HepG2 (cell line): ENCODE results near the gene FAF1. TPM values are rescaled to one million over a fixed set of nuclear protein-coding genes. Genes with fewer than 3 reads are reported as not detected.

Experiments
- HIVEP1 ChIP-seq: sonication (generic); formaldehyde crosslinking; IDR thresholded peaks from 2 replicates; pipeline ENCODE4 v1.4.0; 2020; ENCODE audit warnings: mild to moderate bottlenecking, missing genetic modification reagents
- NONO ChIP-seq, 2 experiments: fragments of 450-650 bp in 1 of 2; sonication (generic) in 1 of 2; formaldehyde crosslinking in 1 of 2; IDR thresholded peaks in 1 of 2; conservative IDR thresholded peaks in 1 of 2; 2 replicates each; pipeline versions ENCODE4 v1.6.1 to v1.8.0; 2017 to 2022; ENCODE audit warnings: mild to moderate bottlenecking in 1 of 2, missing genetic modification reagents in 1 of 2, moderate library complexity in 1 of 2
- NR2F1 ChIP-seq, 2 experiments: fragments of 450-650 bp in 1 of 2; formaldehyde crosslinking in 1 of 2; IDR thresholded peaks; 2 replicates each; pipeline versions ENCODE4 v1.5.0 to v1.6.1; 2016 to 2020; ENCODE audit warnings: mild to moderate bottlenecking in 1 of 2, missing compliant biosample characterization in 1 of 2, missing genetic modification reagents in 1 of 2, moderate library complexity in 1 of 2
- RORA ChIP-seq: sonication (generic); formaldehyde crosslinking; IDR thresholded peaks from 2 replicates; pipeline ENCODE4 v1.5.0; 2020; ENCODE audit warnings: mild to moderate bottlenecking, missing genetic modification reagents, moderate library complexity
- SMARCE1 ChIP-seq: fragments of 450-650 bp; IDR thresholded peaks from 2 replicates; pipeline ENCODE4 v1.6.1; 2017; ENCODE audit warnings: borderline replicate concordance
- ZNF33A ChIP-seq: sonication (generic); formaldehyde crosslinking; IDR thresholded peaks from 2 replicates; pipeline ENCODE4 v1.5.1; 2020; ENCODE audit warnings: missing genetic modification reagents, mild to moderate bottlenecking, moderate library complexity, borderline replicate concordance
- ZNF652 ChIP-seq: IDR thresholded peaks from 2 replicates; pipeline ENCODE4 v1.6.1; 2016; ENCODE audit warnings: low read depth, borderline replicate concordance
- polyA plus RNA-seq, 8 experiments: library from polyadenylated mRNA; depleted of rRNA in 3 of 8; stranded (reverse) in 7 of 8; unstranded in 1 of 8; fragments of >200 nt; fragmentation: Illumina TruSeq in 4 of 8; extraction: Trizol in 4 of 8; gene quantifications; 2 replicates each; pipeline versions ENCODE4 v1.2.1 to v1.2.3, GENCODE V29; 2011 to 2016; ENCODE audit warnings: low read depth in 4 of 8, missing spikeins in 1 of 8, mixed read lengths in 1 of 8; ENCODE audit not compliant: insufficient read depth in 1 of 8
- total RNA-seq, 5 experiments: library from RNA; depleted of rRNA; stranded (reverse); fragments of >200 nt; fragmentation: Illumina TruSeq; extraction: Trizol; gene quantifications; 2 replicates each; pipeline ENCODE4 v1.2.3, GENCODE V29; 2016; ENCODE audit warnings: low read depth in 1 of 5
- TF ChIP-seq, protein P1 (sequence below): sonication (generic); formaldehyde crosslinking; IDR thresholded peaks from 2 replicates; pipeline ENCODE4 v1.4.0; 2020; ENCODE audit warnings: missing genetic modification reagents
- TF ChIP-seq, protein P2 (sequence below): IDR thresholded peaks from 2 replicates; pipeline ENCODE4 v1.6.1; 2016
- TF ChIP-seq, protein P3 (sequence below): sonication (generic); formaldehyde crosslinking; IDR thresholded peaks from 2 replicates; pipeline ENCODE4 v1.4.0; 2020; ENCODE audit warnings: missing genetic modification reagents, borderline replicate concordance
- TF ChIP-seq, protein P4 (sequence below): sonication (generic); formaldehyde crosslinking; IDR thresholded peaks from 2 replicates; pipeline ENCODE4 v1.5.0; 2020; ENCODE audit warnings: mild to moderate bottlenecking, missing genetic modification reagents, moderate library complexity
- TF ChIP-seq, protein P5 (sequence below): sonication (generic); formaldehyde crosslinking; IDR thresholded peaks from 2 replicates; pipeline ENCODE4 v1.4.0; 2020; ENCODE audit warnings: mild to moderate bottlenecking, missing genetic modification reagents
- TF ChIP-seq, protein P6 (sequence below): sonication (generic); formaldehyde crosslinking; IDR thresholded peaks from 2 replicates; pipeline ENCODE4 v1.5.1; 2020; ENCODE audit warnings: mild to moderate bottlenecking, moderate library complexity, missing genetic modification reagents

FAF1 gene
- total and polyA plus RNA-seq, 2 of the 13 experiments (the other 11 are each of a cell fraction or from before 2014, with no cell fraction given), result 19.4 to 63.3 TPM

DNA sequence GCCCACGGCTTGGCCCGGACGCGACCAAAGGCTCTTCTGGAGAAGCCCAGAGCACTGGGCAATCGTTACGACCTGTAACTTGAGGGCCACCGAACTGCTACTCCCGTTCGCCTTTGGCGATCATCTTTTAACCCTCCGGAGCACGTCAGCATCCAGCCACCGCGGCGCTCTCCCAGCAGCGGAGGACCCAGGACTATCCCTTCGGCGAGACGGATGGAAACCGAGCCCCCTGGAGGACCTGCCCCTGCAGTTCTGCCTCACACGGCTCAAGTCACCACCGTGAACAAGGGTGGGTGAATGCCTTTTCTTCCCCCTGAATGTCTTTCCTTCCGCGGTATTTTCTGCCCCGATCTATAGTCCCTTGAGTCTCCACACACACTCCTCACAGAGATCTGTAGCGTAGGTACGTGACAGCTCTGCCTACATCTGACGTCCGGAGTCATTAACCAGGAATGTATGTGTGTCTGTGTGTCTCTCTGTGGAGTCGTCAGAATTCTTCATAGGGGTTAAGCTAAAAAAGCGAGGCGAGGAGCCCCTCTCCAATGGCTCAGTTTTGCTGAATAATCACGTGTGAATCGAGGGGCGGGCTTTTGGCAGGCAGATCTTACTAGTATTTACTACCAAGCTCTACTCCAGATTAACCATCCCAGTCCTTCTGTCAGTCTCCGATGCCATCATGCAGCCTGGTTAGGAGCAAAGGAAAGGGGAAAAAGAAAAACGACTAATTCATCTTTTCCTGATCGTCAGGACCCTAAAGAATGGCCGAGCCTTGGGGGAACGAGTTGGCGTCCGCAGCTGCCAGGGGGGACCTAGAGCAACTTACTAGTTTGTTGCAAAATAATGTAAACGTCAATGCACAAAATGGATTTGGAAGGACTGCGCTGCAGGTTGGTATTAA is 9.8 kb upstream of the FAF1 start, which contains the start of gene CDKN2C (continued):
- TF ChIP-seq, protein P1, sequence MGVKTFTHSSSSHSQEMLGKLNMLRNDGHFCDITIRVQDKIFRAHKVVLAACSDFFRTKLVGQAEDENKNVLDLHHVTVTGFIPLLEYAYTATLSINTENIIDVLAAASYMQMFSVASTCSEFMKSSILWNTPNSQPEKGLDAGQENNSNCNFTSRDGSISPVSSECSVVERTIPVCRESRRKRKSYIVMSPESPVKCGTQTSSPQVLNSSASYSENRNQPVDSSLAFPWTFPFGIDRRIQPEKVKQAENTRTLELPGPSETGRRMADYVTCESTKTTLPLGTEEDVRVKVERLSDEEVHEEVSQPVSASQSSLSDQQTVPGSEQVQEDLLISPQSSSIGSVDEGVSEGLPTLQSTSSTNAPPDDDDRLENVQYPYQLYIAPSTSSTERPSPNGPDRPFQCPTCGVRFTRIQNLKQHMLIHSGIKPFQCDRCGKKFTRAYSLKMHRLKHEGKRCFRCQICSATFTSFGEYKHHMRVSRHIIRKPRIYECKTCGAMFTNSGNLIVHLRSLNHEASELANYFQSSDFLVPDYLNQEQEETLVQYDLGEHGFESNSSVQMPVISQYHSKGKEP (CRISPR knock-in tag), result no peak
- TF ChIP-seq, protein P2, sequence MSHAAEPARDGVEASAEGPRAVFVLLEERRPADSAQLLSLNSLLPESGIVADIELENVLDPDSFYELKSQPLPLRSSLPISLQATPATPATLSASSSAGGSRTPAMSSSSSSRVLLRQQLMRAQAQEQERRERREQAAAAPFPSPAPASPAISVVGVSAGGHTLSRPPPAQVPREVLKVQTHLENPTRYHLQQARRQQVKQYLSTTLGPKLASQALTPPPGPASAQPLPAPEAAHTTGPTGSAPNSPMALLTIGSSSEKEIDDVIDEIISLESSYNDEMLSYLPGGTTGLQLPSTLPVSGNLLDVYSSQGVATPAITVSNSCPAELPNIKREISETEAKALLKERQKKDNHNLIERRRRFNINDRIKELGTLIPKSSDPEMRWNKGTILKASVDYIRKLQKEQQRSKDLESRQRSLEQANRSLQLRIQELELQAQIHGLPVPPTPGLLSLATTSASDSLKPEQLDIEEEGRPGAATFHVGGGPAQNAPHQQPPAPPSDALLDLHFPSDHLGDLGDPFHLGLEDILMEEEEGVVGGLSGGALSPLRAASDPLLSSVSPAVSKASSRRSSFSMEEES, result peak; percentile 12; the same call in 1 of the 2 replicates
- TF ChIP-seq, protein P3, sequence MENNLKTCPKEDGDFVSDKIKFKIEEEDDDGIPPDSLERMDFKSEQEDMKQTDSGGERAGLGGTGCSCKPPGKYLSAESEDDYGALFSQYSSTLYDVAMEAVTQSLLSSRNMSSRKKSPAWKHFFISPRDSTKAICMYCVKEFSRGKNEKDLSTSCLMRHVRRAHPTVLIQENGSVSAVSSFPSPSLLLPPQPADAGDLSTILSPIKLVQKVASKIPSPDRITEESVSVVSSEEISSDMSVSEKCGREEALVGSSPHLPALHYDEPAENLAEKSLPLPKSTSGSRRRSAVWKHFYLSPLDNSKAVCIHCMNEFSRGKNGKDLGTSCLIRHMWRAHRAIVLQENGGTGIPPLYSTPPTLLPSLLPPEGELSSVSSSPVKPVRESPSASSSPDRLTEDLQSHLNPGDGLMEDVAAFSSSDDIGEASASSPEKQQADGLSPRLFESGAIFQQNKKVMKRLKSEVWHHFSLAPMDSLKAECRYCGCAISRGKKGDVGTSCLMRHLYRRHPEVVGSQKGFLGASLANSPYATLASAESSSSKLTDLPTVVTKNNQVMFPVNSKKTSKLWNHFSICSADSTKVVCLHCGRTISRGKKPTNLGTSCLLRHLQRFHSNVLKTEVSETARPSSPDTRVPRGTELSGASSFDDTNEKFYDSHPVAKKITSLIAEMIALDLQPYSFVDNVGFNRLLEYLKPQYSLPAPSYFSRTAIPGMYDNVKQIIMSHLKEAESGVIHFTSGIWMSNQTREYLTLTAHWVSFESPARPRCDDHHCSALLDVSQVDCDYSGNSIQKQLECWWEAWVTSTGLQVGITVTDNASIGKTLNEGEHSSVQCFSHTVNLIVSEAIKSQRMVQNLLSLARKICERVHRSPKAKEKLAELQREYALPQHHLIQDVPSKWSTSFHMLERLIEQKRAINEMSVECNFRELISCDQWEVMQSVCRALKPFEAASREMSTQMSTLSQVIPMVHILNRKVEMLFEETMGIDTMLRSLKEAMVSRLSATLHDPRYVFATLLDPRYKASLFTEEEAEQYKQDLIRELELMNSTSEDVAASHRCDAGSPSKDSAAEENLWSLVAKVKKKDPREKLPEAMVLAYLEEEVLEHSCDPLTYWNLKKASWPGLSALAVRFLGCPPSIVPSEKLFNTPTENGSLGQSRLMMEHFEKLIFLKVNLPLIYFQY (CRISPR knock-in tag), result no peak
- TF ChIP-seq, protein P4, sequence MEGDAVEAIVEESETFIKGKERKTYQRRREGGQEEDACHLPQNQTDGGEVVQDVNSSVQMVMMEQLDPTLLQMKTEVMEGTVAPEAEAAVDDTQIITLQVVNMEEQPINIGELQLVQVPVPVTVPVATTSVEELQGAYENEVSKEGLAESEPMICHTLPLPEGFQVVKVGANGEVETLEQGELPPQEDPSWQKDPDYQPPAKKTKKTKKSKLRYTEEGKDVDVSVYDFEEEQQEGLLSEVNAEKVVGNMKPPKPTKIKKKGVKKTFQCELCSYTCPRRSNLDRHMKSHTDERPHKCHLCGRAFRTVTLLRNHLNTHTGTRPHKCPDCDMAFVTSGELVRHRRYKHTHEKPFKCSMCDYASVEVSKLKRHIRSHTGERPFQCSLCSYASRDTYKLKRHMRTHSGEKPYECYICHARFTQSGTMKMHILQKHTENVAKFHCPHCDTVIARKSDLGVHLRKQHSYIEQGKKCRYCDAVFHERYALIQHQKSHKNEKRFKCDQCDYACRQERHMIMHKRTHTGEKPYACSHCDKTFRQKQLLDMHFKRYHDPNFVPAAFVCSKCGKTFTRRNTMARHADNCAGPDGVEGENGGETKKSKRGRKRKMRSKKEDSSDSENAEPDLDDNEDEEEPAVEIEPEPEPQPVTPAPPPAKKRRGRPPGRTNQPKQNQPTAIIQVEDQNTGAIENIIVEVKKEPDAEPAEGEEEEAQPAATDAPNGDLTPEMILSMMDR (CRISPR knock-in tag), result peak; percentile 31
- TF ChIP-seq NR2F1 (CRISPR knock-in tag; IDR thresholded peaks at IDR 0.05), result no peak
- no peak for TF ChIP-seq NONO (IDR thresholded peaks at IDR 0.05)
- no peak for TF ChIP-seq NONO (CRISPR knock-in tag; conservative IDR thresholded peaks at IDR 0.05)
- TF ChIP-seq RORA (CRISPR knock-in tag), result no peak
- TF ChIP-seq, protein P5, sequence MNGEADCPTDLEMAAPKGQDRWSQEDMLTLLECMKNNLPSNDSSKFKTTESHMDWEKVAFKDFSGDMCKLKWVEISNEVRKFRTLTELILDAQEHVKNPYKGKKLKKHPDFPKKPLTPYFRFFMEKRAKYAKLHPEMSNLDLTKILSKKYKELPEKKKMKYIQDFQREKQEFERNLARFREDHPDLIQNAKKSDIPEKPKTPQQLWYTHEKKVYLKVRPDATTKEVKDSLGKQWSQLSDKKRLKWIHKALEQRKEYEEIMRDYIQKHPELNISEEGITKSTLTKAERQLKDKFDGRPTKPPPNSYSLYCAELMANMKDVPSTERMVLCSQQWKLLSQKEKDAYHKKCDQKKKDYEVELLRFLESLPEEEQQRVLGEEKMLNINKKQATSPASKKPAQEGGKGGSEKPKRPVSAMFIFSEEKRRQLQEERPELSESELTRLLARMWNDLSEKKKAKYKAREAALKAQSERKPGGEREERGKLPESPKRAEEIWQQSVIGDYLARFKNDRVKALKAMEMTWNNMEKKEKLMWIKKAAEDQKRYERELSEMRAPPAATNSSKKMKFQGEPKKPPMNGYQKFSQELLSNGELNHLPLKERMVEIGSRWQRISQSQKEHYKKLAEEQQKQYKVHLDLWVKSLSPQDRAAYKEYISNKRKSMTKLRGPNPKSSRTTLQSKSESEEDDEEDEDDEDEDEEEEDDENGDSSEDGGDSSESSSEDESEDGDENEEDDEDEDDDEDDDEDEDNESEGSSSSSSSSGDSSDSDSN (CRISPR knock-in tag), result peak; percentile 94
- no peak for TF ChIP-seq SMARCE1
- TF ChIP-seq, protein P6, sequence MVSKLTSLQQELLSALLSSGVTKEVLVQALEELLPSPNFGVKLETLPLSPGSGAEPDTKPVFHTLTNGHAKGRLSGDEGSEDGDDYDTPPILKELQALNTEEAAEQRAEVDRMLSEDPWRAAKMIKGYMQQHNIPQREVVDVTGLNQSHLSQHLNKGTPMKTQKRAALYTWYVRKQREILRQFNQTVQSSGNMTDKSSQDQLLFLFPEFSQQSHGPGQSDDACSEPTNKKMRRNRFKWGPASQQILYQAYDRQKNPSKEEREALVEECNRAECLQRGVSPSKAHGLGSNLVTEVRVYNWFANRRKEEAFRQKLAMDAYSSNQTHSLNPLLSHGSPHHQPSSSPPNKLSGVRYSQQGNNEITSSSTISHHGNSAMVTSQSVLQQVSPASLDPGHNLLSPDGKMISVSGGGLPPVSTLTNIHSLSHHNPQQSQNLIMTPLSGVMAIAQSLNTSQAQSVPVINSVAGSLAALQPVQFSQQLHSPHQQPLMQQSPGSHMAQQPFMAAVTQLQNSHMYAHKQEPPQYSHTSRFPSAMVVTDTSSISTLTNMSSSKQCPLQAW (CRISPR knock-in tag), result 0 out of 2 replicates have a peak, but pooled peaks have one; percentile 15
- peak; percentile 38 for TF ChIP-seq ZNF652 (CRISPR knock-in tag)
- no peak for TF ChIP-seq HIVEP1 (CRISPR knock-in tag)
- no peak for TF ChIP-seq ZNF33A
